WI38 (cell line): ENCODE data around the gene RBP2.

Experiments used
- H3K4me3 ChIP-seq: 2 replicates; pipeline ENCODE4 v1.5.1; 2011; ENCODE audit warnings: low read depth, mild to moderate bottlenecking, control low read depth, low read length
- TF ChIP-seq, protein P1 (sequence below): IDR thresholded peaks from 2 replicates; pipeline ENCODE4 v1.5.1; 2012; ENCODE audit warnings: low read depth, mild to moderate bottlenecking, control low read depth, low read length

The RBP2 gene

DNA sequence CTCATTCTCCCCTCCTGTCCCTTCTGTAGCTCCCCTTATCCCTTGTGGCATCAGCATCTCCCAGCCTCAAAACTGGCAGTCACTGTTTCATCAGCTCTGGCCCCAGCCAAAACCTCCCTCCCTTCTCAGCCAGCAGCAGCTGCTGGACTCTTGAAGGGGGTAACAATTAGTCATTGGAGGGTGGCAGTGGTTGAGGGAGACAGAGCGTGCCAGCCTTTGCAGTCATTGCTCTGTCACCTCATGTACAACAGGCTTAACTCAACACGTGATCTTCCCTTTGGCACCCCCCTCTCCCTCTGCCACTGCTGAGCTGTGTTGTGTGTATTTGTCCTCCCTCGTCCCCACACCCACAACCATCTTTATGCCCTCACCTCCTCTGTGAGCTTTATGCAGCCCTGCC, 28.2 kb downstream of the RBP2 start:
- H3K4me3 ChIP-seq: no peak overlapping the region
- TF ChIP-seq, protein P1, sequence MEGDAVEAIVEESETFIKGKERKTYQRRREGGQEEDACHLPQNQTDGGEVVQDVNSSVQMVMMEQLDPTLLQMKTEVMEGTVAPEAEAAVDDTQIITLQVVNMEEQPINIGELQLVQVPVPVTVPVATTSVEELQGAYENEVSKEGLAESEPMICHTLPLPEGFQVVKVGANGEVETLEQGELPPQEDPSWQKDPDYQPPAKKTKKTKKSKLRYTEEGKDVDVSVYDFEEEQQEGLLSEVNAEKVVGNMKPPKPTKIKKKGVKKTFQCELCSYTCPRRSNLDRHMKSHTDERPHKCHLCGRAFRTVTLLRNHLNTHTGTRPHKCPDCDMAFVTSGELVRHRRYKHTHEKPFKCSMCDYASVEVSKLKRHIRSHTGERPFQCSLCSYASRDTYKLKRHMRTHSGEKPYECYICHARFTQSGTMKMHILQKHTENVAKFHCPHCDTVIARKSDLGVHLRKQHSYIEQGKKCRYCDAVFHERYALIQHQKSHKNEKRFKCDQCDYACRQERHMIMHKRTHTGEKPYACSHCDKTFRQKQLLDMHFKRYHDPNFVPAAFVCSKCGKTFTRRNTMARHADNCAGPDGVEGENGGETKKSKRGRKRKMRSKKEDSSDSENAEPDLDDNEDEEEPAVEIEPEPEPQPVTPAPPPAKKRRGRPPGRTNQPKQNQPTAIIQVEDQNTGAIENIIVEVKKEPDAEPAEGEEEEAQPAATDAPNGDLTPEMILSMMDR: no peak

DNA sequence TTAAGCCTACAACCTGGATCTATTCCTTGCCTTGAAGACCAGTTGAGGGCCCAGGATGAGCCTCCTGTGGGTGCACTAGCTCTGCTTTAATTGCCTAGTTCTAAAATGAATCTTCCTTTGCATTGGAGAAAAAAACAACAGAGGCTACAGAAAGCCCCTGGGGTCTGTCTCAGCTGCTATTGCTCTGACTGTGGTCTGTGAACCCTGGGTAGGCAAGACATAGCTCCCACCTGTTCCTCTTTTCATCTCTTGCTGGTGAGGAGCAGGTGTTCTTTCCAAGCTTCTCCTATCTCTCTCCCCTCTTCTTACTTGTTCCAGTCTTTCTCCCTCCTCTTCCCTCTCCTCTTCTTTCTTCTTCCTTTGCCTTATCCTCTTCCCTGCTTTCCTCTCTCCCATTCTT, 28.8 kb downstream of the RBP2 start:
- TF ChIP-seq, protein P1: no peak

DNA sequence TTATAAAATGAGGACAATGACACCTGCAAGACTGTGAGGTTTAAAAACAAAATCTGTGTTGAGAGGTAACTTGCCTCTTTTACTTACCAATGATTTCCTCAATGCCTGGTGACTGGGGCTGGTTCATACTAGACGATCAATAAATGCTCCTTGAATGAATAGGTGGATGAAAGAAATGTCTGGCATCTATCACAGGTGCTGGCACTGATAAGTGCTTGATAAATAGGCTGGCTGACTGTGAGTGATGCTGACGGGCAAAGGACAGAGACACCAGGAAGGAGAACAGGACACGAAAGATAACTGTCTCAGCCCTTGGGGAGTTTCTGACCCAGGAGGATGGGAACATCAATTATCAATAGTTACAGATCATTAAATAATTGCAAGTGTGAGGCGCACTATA, 31.9 kb downstream of the RBP2 start:
- TF ChIP-seq, protein P1: no peak
- H3K4me3 ChIP-seq: no peak overlapping the region

More for the DNA sequence above, 28.8 kb downstream of the RBP2 start:
- no peak overlapping the region for H3K4me3 ChIP-seq

DNA sequence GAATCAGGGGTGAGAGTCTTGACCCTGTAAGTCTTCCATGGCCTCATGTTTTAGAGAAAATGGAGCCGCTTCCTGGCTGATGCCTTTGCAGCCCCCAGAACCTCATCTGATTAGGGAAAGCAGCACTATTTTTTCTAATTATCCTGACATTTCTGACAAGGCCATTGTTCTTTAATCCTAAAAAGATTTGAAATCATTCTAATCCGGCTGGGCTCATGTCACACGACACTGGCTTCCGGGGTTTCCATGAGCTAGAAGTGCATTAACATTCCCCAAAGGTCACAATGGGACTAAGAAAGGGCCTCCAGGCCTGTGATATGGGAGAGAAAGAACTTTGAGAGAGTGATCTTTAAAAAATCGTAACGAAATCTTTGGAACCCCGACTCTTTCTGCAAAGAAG, 33.1 kb downstream of the RBP2 start:
- H3K4me3 ChIP-seq: no peak overlapping the region

DNA sequence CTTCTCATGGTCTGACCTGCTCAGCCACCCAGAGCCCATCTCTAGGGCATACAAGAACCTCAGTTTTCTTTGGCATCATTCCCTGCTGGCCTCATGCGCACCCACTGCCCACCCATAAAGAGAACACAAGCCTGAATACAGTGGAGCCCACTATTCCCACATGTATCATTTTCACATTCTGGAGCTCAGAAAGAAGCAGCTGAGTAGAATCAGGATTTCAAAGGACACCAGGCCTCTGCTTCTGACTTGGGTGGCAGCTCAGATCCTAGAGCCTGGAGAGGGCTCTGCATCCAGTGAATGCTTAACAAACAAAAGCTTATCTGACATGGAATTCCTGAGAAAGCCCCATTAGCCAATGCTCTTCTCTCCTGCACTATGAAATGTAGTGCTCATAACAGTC, 34.7 kb downstream of the RBP2 start:
- no peak overlapping the region for H3K4me3 ChIP-seq
- TF ChIP-seq, protein P1: no peak

More for the DNA sequence above, 33.1 kb downstream of the RBP2 start:
- TF ChIP-seq, protein P1: no peak

DNA sequence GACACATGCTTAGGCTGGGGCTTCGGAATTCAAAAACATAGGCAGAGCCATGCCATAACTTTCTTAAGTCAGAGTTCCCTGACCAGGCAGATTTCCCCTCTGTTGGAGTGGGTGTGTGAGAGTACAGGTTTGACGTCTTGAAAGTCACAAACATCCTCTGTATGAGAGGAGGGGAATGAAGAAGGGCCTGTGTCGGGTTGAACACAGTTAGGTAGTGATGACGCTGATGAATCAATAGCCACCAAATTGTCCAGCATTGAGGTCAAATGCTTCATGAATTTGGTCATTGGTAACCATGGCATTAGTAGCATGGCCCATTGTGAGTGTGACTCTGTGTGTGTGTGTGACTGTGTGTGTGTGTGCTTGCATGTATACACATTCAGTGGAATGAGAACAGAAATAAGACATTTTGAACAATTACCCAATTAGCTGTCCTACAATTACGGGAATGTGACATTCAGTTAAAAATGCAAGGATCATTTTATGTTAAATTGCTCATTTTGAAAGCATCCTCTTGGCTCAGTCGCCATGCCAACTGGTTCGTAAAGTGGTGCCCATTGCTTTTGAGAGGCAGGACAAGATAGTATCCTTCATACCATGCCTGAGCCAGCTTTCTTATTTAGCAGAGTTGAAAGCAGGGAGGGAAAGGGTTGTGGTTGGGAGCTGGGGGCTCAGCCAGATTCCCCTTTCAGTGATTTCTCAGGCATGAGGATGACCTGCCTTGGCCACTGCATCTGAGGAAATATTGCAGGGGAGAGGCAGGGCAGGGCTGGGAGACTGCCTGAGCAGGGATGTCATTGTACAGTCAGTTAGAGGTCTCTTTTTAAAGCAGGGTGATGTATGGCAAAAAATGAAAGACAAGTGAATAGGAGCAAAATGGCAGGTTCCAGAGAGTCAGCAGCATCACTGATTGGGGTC, 35.4 kb downstream of the RBP2 start:
- TF ChIP-seq, protein P1: no peak
- no peak overlapping the region for H3K4me3 ChIP-seq

DNA sequence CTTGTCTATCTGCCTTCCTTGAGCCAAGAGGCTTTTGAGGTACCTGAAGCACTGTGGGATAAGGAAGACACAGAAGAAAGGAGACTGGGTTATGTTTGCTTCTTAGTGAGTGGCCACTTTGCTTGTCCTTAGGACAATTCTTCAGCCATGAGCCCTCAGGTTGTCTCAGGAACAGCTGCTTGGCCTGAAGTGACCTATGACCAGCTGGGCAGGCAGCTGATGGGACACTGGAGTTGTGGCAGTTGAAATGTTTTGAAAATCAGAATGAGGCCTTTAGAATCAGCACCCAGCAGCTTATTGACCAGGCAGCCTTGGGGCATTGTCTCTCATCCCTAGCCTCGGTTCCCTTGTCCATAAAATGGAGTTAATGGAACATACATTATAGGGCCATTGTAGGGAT, 37.0 kb downstream of the RBP2 start:
- TF ChIP-seq, protein P1: no peak

More for the DNA sequence above, 37.0 kb downstream of the RBP2 start:
- no peak overlapping the region for H3K4me3 ChIP-seq
